H54 (cell line): ENCODE measurements around the gene CS.
A peak's percentile ranks its signal among the peaks of the same experiment; 100 is the strongest.
"Not testable (repeated sequence)": the region's sequence is repeated elsewhere in the genome, so short reads cannot be mapped to it uniquely, and the experiment has no call there.

Experiments used
- DNase-seq: peaks from one replicate; pipeline ENCODE4 v3.0.0; 2011; ENCODE audit warnings: low spot score, mixed read lengths; ENCODE audit not compliant: insufficient read length
- FAIRE-seq: peaks from 3 replicates; lab custom pipeline; 2011; peaks lifted over from hg19 to GRCh38; lab: Jason Lieb, UNC
- POLR2A ChIP-seq: IDR thresholded peaks from 2 replicates; pipeline ENCODE4 v1.6.1; 2011; ENCODE audit warnings: low read depth, mild to moderate bottlenecking, low read length

CS gene

DNA sequence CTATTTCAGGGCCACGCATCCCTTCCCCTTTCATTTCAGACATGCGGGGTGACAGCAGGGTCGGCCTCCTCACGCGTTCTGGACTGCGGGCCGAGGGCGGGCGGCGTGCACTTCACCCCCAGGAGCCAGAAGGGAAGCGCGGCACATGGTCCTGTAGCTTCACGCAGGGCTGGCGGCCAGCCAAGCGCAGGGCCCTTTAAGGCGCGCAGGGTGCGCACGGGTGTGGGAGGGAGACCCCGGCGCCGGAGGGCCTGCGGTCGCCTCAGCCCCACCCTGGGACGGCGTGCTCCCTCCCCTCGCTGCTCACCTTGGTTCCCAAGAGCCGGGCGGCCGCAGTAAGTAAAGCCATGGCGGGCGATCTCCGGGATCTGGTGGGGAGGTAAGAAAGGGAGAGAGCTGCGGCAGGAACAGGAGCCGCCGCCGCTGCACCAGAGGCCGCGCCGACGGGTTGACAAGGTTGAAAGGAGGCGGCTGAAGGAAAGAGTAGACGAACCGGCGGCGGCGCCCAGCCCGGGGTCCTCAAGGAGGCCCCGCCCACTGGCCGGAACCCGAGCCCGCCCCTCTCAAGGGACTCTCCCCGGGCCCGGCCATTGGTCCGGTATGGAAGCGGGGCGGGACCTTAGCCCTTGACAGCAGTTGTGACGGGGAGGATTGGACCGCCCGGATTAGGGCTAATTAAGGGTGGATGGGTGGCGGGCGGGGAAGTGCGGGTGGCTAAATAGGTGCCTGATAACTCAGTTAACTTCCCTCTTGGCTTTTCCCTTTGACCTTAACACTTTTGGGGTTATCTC is at the start of gene CS:
Gene CS (minus strand): TSS at position 478 of the 791 bp plus-strand sequence. CDS start 129 bp downstream, at position 349.
- peak; percentile 57 for TF ChIP-seq POLR2A
- peak; percentile 91 for DNase-seq
- peak; percentile 53 for FAIRE-seq

DNA sequence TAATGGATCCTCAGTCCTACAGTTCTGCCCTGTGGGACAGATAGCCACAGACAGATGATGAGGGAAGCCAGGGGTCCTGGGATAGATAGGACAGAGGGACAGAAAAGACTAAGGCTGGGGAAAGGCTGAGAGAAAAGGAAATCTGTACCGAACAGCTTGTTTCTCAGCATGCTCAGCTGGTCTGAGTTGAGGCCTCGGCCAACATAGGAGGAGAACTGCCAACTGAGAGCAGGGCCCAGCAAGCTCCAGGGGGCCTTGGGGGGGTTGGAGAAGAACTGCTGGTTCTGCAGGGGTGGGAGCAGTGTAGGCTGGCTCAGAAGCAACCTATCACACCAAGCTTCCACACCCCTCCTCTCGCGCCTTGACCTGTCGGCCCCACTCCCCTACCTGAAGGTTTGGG is 48.6 kb upstream of the CS start:
- FAIRE-seq (no peak), DNase-seq (no peak)
- TF ChIP-seq POLR2A = no peak

DNA sequence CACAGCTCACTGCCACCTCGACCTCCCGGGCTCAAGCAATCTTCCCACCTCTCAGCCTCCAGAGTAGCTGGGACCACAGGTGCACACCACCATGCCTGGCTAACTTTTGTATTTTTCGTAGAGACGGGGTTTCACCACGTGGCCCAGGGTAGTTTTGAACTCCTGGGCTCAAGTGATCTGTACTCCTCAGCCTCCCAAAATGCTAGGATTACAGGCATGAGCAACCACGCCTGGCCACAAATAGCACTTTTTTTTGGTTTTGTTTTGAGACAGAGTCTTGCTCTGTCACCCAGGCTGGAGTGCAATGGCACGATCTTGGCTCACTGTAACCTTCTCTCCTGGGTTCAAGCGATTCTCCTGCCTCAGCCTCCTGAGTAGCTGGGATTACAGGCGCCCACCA is 47.1 kb upstream of the CS start:
- not testable (repeated sequence) for DNase-seq, FAIRE-seq

GRCh38 chr12:56346675-56347074 is 46.5 kb upstream of the CS start:
- no peak for DNase-seq
- TF ChIP-seq POLR2A = no peak
- no peak for FAIRE-seq

DNA sequence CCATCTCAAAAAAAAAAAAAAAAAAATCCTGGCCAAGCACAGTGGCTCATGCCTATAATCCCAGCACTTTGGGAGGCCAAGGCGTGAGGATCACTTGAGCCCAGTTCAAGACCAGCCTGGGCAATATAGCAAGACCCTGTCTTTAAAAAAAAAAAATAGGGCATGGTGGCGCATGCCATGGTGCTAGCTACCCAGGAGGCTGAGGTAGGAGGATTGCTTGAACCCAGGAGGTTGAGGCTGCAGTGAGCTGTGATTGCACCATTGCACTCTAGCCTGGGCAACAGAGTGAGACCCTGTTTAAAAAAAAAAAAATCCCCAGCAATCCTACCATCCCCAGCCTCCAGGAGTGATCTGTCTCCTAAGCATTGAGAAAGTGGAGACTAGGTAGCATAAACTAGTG is 42.2 kb upstream of the CS start:
- DNase-seq, FAIRE-seq: not testable (repeated sequence)

- no peak for TF ChIP-seq POLR2A
- no peak for FAIRE-seq
- DNase-seq = no peak
These were observed 41.5 kb upstream of the CS start for GRCh38 chr12:56341616-56342015.

DNA sequence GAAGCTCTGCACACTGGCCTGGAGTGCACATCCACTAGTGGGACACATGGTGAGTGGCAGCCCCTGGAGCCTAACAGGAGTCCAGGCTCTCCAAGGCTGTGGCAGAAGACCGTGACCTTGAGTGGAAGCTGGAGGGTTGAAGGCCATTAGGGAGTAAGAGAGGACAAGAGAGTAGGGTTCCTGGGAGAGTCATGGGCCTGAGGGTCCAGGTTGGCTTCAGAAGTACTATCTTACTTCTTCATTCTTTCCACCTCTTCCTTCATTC is 39.0 kb upstream of the CS start:
- TF ChIP-seq POLR2A = no peak
- FAIRE-seq (no peak), DNase-seq (no peak)

DNA sequence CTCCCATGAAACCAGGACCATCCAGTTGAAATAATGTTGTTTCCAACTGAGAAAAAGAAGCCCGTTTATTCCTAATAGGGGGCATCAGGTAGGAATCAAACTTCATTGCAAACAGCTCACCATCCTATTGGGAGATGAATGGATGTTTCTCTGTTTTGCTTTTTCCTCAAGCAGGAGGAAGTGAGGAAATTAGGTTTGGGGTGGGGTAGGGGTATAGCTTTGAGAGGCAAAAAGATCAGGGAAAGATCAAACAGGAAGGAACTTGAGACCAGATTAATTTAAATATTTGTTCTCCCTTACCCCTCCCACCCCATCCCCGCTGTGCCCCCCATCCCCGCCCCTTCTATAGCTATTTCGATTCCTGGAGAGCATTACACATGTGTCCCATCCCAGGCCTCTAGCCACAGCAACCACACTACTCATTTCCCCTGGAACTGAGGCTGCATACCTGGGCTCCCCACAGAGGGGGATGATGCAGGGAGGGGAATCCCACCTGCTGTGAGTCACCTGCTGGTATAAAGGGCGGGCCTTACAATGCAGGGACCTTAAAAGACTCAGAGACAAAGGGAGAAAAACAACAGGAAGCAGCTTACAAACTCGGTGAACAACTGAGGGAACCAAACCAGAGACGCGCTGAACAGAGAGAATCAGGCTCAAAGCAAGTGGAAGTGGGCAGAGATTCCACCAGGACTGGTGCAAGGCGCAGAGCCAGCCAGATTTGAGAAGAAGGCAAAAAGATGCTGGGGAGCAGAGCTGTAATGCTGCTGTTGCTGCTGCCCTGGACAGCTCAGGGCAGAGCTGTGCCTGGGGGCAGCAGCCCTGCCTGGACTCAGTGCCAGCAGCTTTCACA is 38.4 kb upstream of the CS start, which contains the start of gene IL23A:
Gene IL23A (plus strand): TSS at position 577 of the 850 bp plus-strand sequence. CDS start 161 bp downstream, at position 738.
- FAIRE-seq = no peak
- no peak for DNase-seq
- TF ChIP-seq POLR2A = no peak

DNA sequence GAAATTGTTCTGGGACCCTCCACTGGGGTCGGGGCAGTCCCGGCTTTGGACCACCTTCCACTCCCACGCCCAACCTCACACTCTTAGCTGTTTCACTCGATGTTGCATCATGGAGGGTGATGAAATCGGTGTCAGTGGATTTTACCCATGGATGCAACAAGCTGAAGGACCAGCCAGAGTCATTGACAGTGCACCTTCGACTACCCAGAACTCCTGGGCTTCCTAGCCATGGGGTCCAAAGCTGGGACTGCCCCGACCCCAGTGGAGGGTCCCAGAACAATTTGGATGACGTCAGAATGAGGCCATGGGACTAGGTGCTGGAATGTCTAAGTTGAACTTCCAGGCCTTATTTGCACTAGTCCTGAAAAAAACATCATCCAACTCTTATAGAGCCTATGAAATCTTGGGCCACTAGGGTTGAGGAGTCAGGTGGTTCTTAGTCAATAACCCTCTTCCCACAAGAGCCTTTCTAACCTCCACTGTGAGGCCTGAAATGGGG is 37.7 kb upstream of the CS start:
- FAIRE-seq = no peak
- TF ChIP-seq POLR2A = no peak
- no peak for DNase-seq

- DNase-seq = no peak
- no peak for TF ChIP-seq POLR2A
- no peak for FAIRE-seq
These were observed 36.4 kb upstream of the CS start for GRCh38 chr12:56336361-56337167.

GRCh38 chr12:56335527-56335926 is 35.4 kb upstream of the CS start:
- DNase-seq, FAIRE-seq: not testable (repeated sequence)

- no peak for DNase-seq
- FAIRE-seq = no peak
- no peak for TF ChIP-seq POLR2A
These were observed 34.3 kb upstream of the CS start for GRCh38 chr12:56334490-56334793.

- peak; percentile 50 for TF ChIP-seq POLR2A
- peak; percentile 98 for DNase-seq
- FAIRE-seq = peak; percentile 53
These were observed 33.8 kb upstream of the CS start, which contains the start of gene PAN2 for GRCh38 chr12:56333679-56334489. PAN2 (minus strand) TSS chr12:56334000; CDS start chr12:56333094, 906 bp downstream.
